GM19468 (cell line): ENCODE measurements around the gene UBR4.

ENCODE experiments used
- ATAC-seq: cut with Tn5 transposase; IDR thresholded peaks from one replicate; pipeline ENCODE4 v1.9.1; 2021; ENCODE audit warnings: mild to moderate bottlenecking, moderate library complexity, moderate number of reproducible peaks; ENCODE audit not compliant: unreplicated experiment; ENCODE audit errors: extremely low read depth

UBR4 gene

DNA sequence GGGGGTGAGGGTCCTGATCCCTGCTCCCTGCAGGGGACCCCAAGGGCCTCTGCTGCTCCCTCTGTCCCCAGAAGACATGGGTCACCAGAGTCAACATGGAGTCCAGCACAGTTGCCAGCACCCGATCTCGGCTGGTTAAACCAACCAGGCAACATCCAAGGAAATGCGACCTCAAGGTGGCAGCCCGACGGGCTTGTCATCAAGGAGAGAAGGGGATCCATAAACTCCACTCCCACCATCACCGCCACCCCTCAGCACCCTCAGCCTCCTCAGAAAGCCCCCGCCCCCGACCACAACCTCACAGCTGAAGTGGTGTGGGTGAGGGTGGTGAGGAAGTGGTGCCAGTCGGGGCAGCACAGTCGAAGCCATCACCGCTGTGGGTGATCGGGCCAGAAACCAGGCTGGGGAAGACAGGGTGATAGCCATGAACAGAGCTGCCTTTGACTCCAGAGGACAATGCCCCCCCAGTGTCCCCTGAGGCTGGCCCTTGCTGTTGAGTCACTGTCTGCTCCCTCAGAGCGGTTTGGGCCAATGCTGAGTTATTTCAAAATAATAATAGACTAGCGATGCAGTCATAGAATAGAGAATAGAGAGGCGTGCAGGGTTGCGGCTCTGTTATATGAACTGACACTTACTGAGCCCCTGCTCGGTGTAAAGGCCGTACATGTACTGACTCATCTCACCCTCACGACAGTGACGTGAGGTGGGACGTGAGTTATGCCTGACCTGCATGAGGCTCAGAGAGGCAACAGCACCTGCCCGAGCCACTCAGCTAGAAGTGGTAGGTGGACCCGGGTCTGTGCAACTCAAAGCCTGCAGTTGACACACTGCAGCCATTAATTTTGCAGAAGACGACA lies 164.9 kb downstream of the UBR4 start:
- ATAC-seq, result no peak

DNA sequence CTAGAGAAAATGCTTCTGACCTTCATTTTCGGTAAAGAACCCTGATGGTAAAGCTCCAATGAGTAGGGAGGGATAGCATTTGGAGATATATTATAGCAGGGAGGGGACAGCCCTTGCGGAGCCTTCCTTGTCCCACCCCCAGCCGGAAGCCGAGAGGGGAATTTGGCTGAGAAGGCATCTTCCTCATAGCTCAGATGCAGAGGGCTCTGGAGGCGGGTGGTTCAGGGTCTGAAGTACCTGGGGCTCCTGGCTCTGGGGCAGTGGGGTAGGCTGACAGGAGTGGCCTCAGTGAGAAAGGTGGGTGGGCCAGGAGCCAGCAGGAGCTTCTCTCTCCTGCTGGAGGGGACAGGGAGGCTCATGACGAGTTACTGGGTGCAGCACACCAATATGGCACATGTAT lies 165.6 kb downstream of the UBR4 start:
- ATAC-seq, result no peak

DNA sequence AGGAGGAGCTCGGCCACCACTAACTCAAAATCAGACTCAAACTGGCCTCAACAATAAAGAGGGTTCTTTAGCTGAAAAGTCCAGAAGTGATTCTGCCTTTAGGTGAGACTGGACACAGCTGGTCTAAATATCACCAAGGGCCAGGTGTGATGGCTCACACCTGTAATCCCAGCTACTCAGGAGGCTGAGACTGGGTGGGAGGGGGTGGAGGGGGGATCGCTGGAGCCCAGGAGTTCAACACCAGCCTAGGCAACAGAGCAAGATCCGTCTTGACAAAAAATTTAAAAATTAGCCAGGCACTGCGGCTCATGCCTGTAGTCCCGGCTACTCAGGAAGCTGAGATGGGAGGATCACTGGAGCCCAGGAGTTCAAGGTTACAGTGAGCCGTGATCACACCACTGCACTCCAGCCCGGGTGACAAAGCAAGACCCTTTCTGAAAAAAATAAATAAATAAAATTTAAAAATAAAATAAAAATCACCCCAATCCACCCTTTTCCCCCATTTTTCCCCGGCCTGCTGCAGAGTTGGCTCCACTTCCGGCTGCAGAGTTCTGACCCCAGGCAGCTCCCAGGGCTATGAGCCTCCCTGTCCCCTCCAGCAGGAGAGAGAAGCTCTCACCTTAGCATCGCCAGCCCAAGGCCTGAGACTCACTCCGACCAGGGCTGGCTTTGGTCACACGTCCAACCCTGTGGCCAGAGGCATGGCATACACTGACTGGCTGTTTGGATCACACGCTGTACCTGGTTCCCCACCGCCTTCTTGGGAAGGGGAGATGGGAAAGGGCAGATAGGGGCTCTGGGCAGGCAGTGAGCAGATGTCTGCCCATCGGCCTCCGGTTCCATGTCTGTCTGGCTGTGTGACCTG lies 166.3 kb downstream of the UBR4 start:
- no peak for ATAC-seq

DNA sequence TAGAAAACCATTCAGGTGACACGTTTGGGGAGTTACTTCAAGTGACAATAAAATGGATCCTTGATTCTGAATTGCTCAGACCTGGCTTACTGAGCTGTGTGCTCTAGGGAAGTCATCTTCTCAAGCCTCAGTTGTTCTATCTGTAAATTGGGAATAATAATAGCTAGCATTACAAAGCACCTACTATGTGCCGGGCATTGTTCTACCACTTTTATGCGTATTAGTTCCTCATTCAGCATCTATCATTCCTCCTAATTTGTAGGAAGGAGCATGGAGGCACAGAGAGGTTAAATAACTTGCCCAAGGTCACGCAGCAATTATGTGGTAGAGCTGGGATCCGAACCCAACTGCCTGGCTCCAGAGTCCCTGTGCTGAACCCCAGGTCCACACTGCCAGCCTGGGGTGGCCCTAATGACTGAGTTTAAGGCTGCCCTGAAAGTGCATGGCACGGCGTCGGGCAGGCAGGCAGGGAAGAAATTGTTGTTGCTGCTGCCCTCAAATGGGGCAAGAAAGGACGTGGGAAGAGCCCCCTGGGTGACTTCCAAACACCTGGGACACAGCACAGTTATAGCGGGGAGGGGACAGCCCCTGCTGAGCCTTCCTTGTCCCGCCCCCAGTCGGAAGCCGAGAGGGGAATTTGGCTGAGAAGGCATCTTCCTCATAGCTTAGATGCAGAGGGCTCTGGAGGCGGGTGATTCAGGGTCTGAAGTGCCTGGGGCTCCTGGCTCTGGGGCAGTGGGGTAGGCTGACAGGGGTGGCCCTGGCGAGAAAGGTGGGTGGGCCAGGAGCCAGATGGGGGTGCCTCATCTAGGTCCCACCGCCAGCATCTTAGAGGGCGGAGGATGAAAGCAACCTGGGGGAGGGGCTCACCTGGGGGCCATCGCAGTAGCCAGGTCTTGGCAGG lies 167.1 kb downstream of the UBR4 start:
- ATAC-seq, result no peak

- no peak for ATAC-seq
Measured at GRCh38 chr1:19040010-19040680, 169.9 kb downstream of the UBR4 start.

GRCh38 chr1:19038732-19039131 lies 171.3 kb downstream of the UBR4 start:
- ATAC-seq, result no peak

DNA sequence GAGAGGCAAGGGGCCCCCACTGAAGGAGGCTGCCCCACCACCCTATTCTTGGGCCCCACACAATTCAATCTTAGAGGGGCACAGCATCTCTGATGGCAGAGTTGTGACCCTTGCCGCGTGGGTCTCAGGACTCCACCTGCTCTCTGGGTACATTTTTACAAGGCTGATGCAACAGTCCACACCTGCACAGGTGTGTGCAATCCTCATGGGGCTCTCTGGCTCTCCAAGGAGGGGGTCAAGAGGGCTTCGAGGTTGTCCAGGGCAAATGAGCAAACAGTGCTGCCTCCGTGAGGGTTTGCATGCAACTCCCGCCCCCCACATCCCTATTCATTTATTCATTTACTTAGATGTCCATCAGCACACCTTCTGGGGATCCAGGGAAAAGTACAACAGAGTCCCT lies 172.0 kb downstream of the UBR4 start:
- ATAC-seq, result no peak

GRCh38 chr1:19037659-19038058 lies 172.4 kb downstream of the UBR4 start:
- no peak for ATAC-seq

GRCh38 chr1:19036813-19037605 lies 173.1 kb downstream of the UBR4 start:
- ATAC-seq, result no peak

- ATAC-seq, result no peak
Measured at GRCh38 chr1:19036041-19036812, 173.8 kb downstream of the UBR4 start.

GRCh38 chr1:19035377-19036040 lies 174.6 kb downstream of the UBR4 start:
- no peak for ATAC-seq

DNA sequence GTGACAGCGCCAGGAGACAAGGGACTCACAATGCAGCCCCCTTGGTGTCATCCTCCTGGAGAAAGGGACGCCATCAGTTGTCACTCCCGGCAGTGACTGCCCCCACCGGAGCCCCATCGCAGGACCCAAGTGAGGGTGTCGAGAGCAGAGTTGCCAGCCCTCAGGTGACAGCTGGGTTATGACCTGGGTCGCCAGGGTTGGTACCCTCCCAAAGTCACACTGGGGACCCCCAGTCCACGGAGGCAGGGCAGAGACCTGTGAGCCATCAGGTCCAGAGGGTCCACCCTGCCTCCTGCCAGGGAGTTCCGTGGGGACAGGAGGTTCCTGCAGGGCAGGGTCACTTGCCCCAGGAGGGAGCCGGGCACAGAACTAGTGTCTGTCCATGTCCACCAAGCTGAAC lies 175.3 kb downstream of the UBR4 start:
- ATAC-seq, result no peak

DNA sequence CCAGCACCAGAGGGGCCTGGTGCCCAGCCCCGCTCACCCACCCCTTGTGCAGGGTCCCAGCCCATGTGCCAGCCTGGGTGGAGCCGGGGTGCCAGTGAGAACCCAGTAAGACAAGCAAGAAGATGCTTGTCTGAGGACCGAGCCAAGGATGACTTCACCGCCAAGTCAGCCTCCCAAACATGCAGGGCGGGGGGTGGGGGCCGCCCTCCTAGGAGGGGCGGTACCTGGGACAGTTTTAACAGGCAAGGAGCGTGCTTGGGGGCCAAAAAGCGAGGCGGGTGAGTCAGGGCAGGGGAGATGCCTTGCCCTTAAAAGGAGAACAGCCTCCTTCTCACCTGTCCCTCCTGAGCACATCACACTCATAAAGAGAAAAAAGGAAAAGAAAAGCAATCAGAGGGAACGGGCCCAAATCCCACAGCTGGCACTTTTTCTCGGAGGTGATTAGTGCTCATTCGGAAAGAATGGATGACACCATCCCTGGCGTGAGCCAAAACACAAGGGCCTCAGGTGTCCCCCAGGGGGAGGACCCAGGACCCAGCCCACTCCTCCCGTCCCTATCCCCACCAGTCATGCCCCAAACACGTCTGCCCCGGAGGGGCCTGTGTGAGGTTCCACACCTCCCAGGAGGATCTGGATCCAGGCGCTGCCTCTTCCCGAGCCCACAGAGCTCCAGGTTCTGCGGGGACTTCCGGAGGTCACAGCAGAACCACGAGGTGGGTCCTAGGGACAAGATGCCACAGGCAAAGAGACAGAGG lies 176.0 kb downstream of the UBR4 start:
- ATAC-seq, result no peak

- no peak for ATAC-seq
Measured at GRCh38 chr1:19033515-19033839, 176.6 kb downstream of the UBR4 start.

- no peak for ATAC-seq
Measured at GRCh38 chr1:19032701-19033514, 177.2 kb downstream of the UBR4 start.

- no peak for ATAC-seq
Measured at GRCh38 chr1:19032413-19032695, 177.7 kb downstream of the UBR4 start.
